ENCODE measurements around the gene SRMS. TPM values are rescaled to one million over a fixed set of nuclear protein-coding genes. Genes with fewer than 3 reads are reported as not detected.

Gene SRMS
- total RNA-seq, 1 donor = not detected

DNA sequence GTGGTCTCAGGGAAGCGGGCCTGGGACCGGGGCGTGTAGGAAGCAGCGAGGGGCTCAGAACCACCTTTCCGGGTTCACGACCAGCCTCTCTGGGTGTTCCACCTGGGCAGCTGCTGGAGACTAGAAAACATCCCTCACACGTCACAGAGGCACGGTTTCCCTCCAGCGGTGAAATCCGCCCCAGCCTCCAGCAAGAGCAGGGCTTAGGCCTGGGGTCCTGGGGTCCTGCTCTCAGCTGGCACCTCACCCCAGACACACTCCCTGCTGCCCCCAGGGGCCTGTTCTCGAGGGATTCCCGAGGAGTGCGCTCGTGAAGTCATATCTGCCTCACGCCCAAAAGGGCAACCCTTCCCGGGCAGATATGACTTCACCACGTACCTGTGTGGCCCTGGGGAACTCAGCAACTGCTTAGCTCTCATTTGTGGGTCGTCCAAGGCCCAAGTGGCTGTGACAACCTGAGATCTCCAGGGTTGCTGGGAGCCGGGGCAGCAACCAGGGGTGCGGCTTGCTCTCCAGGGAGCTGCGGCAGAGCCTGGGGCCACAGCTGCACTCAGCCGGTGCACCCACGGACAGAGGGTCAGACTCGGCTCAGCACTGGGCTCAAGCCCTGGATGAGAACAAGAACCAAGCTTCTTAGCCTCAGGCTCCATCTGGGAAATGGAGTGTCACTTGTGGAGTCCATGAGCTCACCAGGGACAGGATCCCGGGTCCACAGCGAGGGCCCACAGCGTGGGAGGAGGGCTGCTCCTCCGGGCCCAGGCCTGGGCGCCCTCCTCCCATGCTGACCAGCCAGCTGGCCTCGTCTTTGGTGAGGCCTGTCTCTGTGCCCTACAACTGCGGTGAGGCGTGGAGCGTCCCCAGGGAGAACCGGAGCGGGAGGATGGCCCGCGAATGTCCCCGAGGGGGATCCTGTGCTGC, 7.1 kb upstream of the SRMS start:
- Histone ChIP-seq H3K27me3 (ENCODE audit: insufficient read depth, low read length) (no peaks in the 10 kb centered on the region), H3K4me3 (ENCODE audit: low read length) (no peak overlapping the region), H3K9me3 (ENCODE audit: low read depth, low read length) (no peaks in the 10 kb centered on the region), H3K4me1 (ENCODE audit: insufficient read depth, low read length) (peaks cover 21% of the 10 kb centered on the region)

DNA sequence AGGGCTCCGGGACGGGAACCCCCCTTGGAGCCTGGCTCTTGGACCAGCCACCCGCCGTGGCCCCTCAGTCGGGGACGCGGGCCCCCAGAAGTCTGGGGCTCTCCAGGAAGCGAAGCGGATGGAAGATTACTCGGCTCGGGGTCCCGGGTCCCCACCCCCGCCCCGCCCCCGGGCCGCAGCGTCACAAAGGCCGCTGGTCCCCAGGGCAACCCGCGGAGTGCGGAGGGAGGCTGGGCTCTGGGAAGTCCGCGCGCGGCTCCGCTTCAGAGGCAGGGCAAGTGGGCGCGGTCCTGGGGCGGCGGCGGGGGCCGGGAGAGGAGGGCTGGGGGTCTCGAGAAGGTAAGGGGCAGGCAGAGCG, 6.4 kb upstream of the SRMS start, which contains the start of gene FNDC11:
TSS of gene FNDC11 (plus strand) at position 227 of the 358 bp plus-strand sequence. CDS start 1,505 bp downstream, outside the sequence.
- H3K27me3 ChIP-seq (ENCODE audit: insufficient read depth, low read length) = no peaks in the 10 kb centered on the region
- H3K4me1 ChIP-seq (ENCODE audit: insufficient read depth, low read length) = peaks cover 21% of the 10 kb centered on the region
- H3K4me3 ChIP-seq (ENCODE audit: low read length) = peak within 1 kb of the TSS; percentile 36
- H3K9me3 ChIP-seq (ENCODE audit: low read depth, low read length) = no peaks in the 10 kb centered on the region

DNA sequence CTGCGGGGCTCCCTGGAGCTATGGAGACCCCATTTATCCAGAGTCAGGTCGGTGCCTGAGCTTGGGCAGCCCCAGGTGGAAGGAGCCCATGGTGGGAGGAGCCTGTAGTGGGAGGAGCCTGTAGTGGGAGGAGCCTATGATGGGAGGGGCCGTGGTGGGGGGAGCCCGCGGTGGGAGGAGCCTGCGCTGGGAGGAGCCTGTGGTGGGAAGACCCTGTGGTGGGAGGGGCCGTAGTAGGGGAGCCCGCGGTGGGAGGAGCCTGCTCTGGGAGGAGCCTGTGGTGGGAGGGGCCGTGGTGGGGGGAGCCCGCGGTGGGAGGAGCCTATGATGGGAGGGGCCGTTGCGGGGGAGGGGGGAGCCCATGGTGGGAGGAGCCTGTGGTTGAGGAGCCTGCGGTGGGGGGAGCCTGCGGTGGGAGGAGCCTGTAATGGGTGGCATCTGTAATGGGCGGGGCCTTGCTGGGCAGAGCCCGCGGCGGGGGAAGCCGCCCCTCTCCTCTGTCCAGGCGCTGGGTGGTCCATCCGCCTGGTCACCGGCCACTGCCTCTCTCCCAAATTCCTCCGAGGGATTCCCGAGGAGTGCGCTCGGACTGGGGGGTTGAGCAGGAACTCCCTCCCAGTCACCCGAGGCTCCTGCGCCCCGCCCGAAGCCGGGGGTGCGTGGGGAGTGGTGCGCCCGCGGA, 5.8 kb upstream of the SRMS start:
- Histone ChIP-seq H3K4me3 (ENCODE audit: low read length) (peak overlapping the region; percentile 36), H3K27me3 (ENCODE audit: insufficient read depth, low read length) (no peaks in the 10 kb centered on the region), H3K4me1 (ENCODE audit: insufficient read depth, low read length) (peaks cover 21% of the 10 kb centered on the region), H3K9me3 (ENCODE audit: low read depth, low read length) (no peaks in the 10 kb centered on the region)

DNA sequence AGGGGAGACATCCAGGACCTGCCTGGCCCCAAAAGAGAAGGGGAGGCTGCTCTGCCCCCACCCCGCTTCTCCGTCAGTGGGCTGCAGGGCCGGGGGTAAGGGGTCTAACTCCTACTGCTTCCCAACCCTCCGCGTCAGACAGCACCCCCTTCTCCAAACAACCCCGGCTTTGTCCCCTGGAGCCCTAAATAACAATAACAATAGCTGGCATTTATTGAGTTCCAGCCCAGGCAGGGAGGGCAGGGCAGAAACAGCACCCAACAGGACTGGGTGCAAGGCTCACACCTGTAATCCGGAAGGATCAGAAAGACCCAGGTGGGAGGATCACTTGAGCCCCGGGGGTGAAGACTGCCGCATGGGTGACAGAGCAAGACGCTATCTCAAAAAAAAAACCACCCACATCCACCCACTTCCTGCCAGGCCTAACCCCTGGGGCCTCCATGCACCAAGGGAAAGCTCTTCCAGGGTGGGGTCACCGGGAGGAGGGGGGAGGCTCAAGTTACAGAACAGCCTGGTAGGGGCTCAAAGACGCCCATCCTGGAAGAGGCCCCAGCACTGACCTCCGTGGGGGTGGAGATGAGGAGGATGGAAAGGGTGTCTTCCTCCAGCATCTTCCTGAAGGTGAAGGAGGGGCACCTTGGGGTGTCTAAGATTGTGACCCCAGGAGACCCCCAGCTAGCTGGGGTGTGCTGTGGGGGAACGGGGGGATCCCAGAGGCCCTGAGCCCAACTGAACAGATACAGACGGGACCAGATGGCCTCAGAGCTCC, 5.1 kb upstream of the SRMS start:
- H3K27me3 ChIP-seq (ENCODE audit: insufficient read depth, low read length) = no peaks in the 10 kb centered on the region
- H3K4me1 ChIP-seq (ENCODE audit: insufficient read depth, low read length) = peaks cover 21% of the 10 kb centered on the region
- H3K9me3 ChIP-seq (ENCODE audit: low read depth, low read length) = no peaks in the 10 kb centered on the region
- no peak overlapping the region for H3K4me3 ChIP-seq (ENCODE audit: low read length)

DNA sequence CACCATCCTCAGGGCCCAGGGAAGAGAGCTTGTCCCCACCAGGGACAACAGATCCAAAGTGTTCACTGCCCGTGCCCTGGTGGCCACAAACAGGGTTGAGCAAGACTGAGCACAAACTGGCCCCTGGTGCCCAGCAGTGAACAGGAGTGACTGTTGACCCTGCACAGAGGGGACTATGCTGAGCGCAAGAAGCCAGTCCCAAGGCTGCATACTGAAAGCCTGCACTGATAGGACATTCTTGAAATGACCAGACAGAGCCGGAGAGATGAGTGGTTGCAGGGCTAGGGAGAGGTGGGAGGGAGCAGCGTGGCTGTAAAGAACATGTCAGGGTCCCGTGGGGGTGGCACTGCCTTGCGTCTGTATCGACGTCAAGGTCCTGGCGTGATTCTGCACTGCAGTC, 3.5 kb upstream of the SRMS start:
- H3K9me3 ChIP-seq (ENCODE audit: low read depth, low read length) = no peaks in the 10 kb centered on the region
- no peaks in the 10 kb centered on the region for H3K27me3 ChIP-seq (ENCODE audit: insufficient read depth, low read length)
- H3K4me3 ChIP-seq (ENCODE audit: low read length) = no peak overlapping the region
- H3K4me1 ChIP-seq (ENCODE audit: insufficient read depth, low read length) = peaks cover 21% of the 10 kb centered on the region

GRCh38 chr20:63549679-63550282, 2.2 kb upstream of the SRMS start:
- H3K27me3 ChIP-seq (ENCODE audit: insufficient read depth, low read length) = no peaks in the 10 kb centered on the region
- peaks cover 21% of the 10 kb centered on the region for H3K4me1 ChIP-seq (ENCODE audit: insufficient read depth, low read length)
- H3K4me3 ChIP-seq (ENCODE audit: low read length) = no peak overlapping the region
- no peaks in the 10 kb centered on the region for H3K9me3 ChIP-seq (ENCODE audit: low read depth, low read length)

DNA sequence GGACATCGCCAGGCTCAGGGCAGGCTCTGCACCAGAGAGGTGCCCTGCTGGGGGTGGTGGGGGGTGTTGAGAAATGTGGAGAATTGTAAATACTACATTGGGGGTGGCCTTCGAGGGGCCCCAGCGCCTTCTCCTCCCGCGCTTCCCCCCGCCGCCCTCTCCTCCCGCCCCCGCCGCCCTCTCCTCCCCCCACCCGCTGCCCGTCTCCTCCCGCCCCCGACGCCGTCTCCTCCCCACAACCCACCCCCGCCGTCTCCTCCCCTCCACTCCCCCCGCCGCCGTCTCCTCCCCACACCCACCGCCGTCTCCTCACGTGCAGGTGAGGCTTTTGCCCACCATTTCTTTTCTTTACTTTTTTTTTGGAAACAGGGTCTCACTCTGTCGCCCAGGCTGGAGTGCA, 1.5 kb upstream of the SRMS start:
- Histone ChIP-seq H3K27me3 (ENCODE audit: insufficient read depth, low read length) (no peaks in the 10 kb centered on the region), H3K4me1 (ENCODE audit: insufficient read depth, low read length) (peaks cover 17% of the 10 kb centered on the region)

GRCh38 chr20:63548542-63548941, 993 bp upstream of the SRMS start:
- Histone ChIP-seq H3K9me3 (ENCODE audit: low read depth, low read length) (no peaks in the 10 kb centered on the region), H3K27me3 (ENCODE audit: insufficient read depth, low read length) (no peaks in the 10 kb centered on the region), H3K4me3 (ENCODE audit: low read length) (no peak overlapping the region), H3K4me1 (ENCODE audit: insufficient read depth, low read length) (peaks cover 14% of the 10 kb centered on the region)

More for the DNA sequence above, 1.5 kb upstream of the SRMS start:
- H3K9me3 ChIP-seq (ENCODE audit: low read depth, low read length) = no peaks in the 10 kb centered on the region
- no peak overlapping the region for H3K4me3 ChIP-seq (ENCODE audit: low read length)

GRCh38 chr20:63546956-63547724, 409 bp downstream of the SRMS start:
- Histone ChIP-seq H3K4me1 (ENCODE audit: insufficient read depth, low read length) (peaks cover 2% of the 10 kb centered on the region), H3K4me3 (ENCODE audit: low read length) (no peak overlapping the region), H3K9me3 (ENCODE audit: low read depth, low read length) (no peaks in the 10 kb centered on the region), H3K27me3 (ENCODE audit: insufficient read depth, low read length) (no peaks in the 10 kb centered on the region)

DNA sequence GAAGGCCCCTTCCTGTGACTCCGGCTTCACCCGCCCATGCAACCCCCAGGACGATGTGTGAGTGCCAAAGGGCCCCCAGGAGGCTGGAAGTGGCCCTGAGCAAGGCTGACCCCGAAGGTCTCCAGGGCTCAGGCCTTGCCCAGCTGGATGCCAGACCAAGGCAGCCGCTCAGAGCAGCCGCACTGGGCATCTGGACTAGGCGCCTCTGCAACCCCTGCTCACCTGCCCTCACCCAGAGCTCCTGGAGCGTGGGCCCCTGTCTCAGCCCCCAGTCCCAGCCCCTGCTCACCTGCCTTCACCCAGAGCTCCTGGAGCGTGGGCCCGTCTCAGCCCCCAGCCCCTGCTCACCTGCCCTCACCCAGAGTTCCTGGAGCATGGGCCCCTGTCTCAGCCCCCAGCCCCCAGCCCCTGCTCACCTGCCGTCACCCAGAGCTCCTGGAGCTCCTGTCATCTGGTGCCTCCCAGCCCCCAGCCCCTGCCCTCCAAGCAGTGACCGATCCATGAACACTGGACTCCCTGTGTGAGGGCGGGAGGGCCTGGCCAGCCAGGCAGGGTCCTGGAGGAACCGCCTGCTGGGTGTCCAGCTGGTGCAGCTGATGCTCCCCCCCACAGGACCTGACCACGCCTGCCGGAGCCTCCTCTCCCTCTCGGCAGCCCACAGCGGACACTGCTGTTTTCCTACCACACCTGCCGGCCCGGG, 1.1 kb downstream of the SRMS start:
- no peak overlapping the region for H3K4me3 ChIP-seq (ENCODE audit: low read length)
- H3K27me3 ChIP-seq (ENCODE audit: insufficient read depth, low read length) = no peaks in the 10 kb centered on the region
- no peaks in the 10 kb centered on the region for H3K4me1 ChIP-seq (ENCODE audit: insufficient read depth, low read length)
- no peaks in the 10 kb centered on the region for H3K9me3 ChIP-seq (ENCODE audit: low read depth, low read length)

GRCh38 chr20:63545814-63546213, 1.7 kb downstream of the SRMS start:
- Histone ChIP-seq H3K27me3 (ENCODE audit: insufficient read depth, low read length) (no peaks in the 10 kb centered on the region), H3K9me3 (ENCODE audit: low read depth, low read length) (no peaks in the 10 kb centered on the region), H3K4me3 (ENCODE audit: low read length) (no peak overlapping the region), H3K4me1 (ENCODE audit: insufficient read depth, low read length) (no peaks in the 10 kb centered on the region)

- Histone ChIP-seq H3K27me3 (ENCODE audit: insufficient read depth, low read length) (no peaks in the 10 kb centered on the region), H3K9me3 (ENCODE audit: low read depth, low read length) (no peaks in the 10 kb centered on the region), H3K4me1 (ENCODE audit: insufficient read depth, low read length) (no peaks in the 10 kb centered on the region), H3K4me3 (ENCODE audit: low read length) (no peak overlapping the region)
Observed at GRCh38 chr20:63544958-63545516, 2.5 kb downstream of the SRMS start.

GRCh38 chr20:63544241-63544957, 3.1 kb downstream of the SRMS start:
- no peaks in the 10 kb centered on the region for H3K4me1 ChIP-seq (ENCODE audit: insufficient read depth, low read length)
- H3K9me3 ChIP-seq (ENCODE audit: low read depth, low read length) = no peaks in the 10 kb centered on the region
- no peak overlapping the region for H3K4me3 ChIP-seq (ENCODE audit: low read length)
- no peaks in the 10 kb centered on the region for H3K27me3 ChIP-seq (ENCODE audit: insufficient read depth, low read length)
